GM12873 (cell line): ENCODE data around the gene ACOXL.

Source experiments
- CTCF ChIP-seq: IDR thresholded peaks from 2 replicates; pipeline ENCODE4 v1.5.1; 2012; ENCODE audit warnings: low read depth, mild to moderate bottlenecking, moderate library complexity, low read length, control low read depth; ENCODE audit not compliant: insufficient read depth; ENCODE audit errors: missing control alignments

Gene ACOXL

GRCh38 chr2:110791435-110791834 lies 59.1 kb downstream of the ACOXL start:
- no peak for TF ChIP-seq CTCF

GRCh38 chr2:110793034-110793433 lies 60.7 kb downstream of the ACOXL start:
- TF ChIP-seq CTCF: no peak

GRCh38 chr2:110794390-110794789 lies 62.0 kb downstream of the ACOXL start:
- TF ChIP-seq CTCF: no peak

GRCh38 chr2:110794951-110795350 lies 62.6 kb downstream of the ACOXL start:
- no peak for TF ChIP-seq CTCF

- TF ChIP-seq CTCF: no peak
Observed at GRCh38 chr2:110796716-110797301, 64.4 kb downstream of the ACOXL start.

GRCh38 chr2:110799376-110799775 lies 67.0 kb downstream of the ACOXL start:
- no peak for TF ChIP-seq CTCF

GRCh38 chr2:110800611-110801402 lies 68.4 kb downstream of the ACOXL start:
- TF ChIP-seq CTCF: no peak
